Smooth muscle cell (in vitro differentiated cells): Measurements from ENCODE around the gene PLA2G4D. TPM values are rescaled to one million over a fixed set of nuclear protein-coding genes. Genes with fewer than 3 reads are reported as not detected.

Source experiments
- DNase-seq: peaks from one replicate; lab custom pipeline; 2025; ENCODE audit not compliant: unreplicated experiment; lab: John Stamatoyannopoulos, UW
- H2AFZ ChIP-seq: fragments of 200-600 bp; sonication (generic); 2 replicates; pipeline ENCODE4 v1.6.0; 2016; ENCODE audit warnings: antibody characterized with exemption, low read depth, mild to moderate bottlenecking
- H3F3A ChIP-seq: fragments of 200-600 bp; sonication (generic); 2 replicates; pipeline ENCODE4 v1.6.0; 2017; ENCODE audit warnings: antibody characterized with exemption, low read depth
- H3K27ac ChIP-seq: fragments of 200-600 bp; sonication (generic); 2 replicates; pipeline ENCODE4 v1.5.1; 2016; ENCODE audit warnings: low read depth, mild to moderate bottlenecking
- H3K27me3 ChIP-seq: fragments of 200-600 bp; sonication (generic); 2 replicates; pipeline ENCODE4 v1.6.1; 2016; ENCODE audit warnings: low read depth, mild to moderate bottlenecking
- H3K36me3 ChIP-seq: fragments of 200-600 bp; sonication (generic); 2 replicates; pipeline ENCODE4 v1.5.1; 2016; ENCODE audit warnings: low read depth
- H3K4me1 ChIP-seq: fragments of 200-600 bp; sonication (generic); 2 replicates; pipeline ENCODE4 v1.5.1; 2016; ENCODE audit warnings: low read depth
- H3K4me2 ChIP-seq: fragments of 200-600 bp; sonication (generic); 2 replicates; pipeline ENCODE4 v1.6.0; 2016; ENCODE audit warnings: mild to moderate bottlenecking
- H3K4me3 ChIP-seq: fragments of 200-600 bp; sonication (generic); 2 replicates; pipeline ENCODE4 v1.5.1; 2016; ENCODE audit warnings: mild to moderate bottlenecking
- H3K79me2 ChIP-seq: fragments of 200-600 bp; sonication (generic); 2 replicates; pipeline ENCODE4 v1.6.0; 2016; ENCODE audit warnings: low read depth, mild to moderate bottlenecking
- H3K9ac ChIP-seq: fragments of 200-600 bp; sonication (generic); 2 replicates; pipeline ENCODE4 v1.6.0; 2016; ENCODE audit warnings: low read depth
- H3K9me3 ChIP-seq: fragments of 200-600 bp; sonication (generic); replicated peaks from 2 replicates; pipeline ENCODE4 v1.5.1; 2016; ENCODE audit warnings: low read depth
- H4K20me1 ChIP-seq: fragments of 200-600 bp; sonication (generic); 2 replicates; pipeline ENCODE4 v1.6.0; 2016; ENCODE audit warnings: low read depth
- CTCF ChIP-seq: fragments of 200-600 bp; sonication (generic); IDR thresholded peaks from 2 replicates; pipeline ENCODE4 v1.5.1; 2017; ENCODE audit warnings: borderline replicate concordance, mild to moderate bottlenecking, antibody characterized with exemption; ENCODE audit not compliant: insufficient read depth, poor library complexity, severe bottlenecking
- WGBS: methylation state at CpG from one replicate; pipeline ENCODE4 v1.1.7; 2016; ENCODE audit warnings: low lambda C conversion rate; 5-methylcytosine and 5-hydroxymethylcytosine counted together
- polyA plus RNA-seq: library from polyadenylated mRNA; unstranded; fragments of >200 nt; fragmentation: Nextera tagmentation; extraction: Ambion mirVana; gene quantifications from 2 replicates; pipeline ENCODE4 v1.2.1, GENCODE V29; 2016
- total RNA-seq: library from RNA; depleted of rRNA; stranded (reverse); fragments of >200 nt; gene quantifications from 2 replicates; pipeline ENCODE4 v1.2.3, GENCODE V29; 2014

The PLA2G4D gene
- total and polyA plus RNA-seq, 2 experiments from 2014 or later, result 0.17 to 0.36 TPM

- no peaks in the 10 kb centered on the region for H3F3A ChIP-seq
- DNase-seq, result no peak
- no peaks in the 10 kb centered on the region for H3K9me3 ChIP-seq
- no peak overlapping the region for H3K27ac ChIP-seq
- no peaks in the 10 kb centered on the region for H3K79me2 ChIP-seq
- H3K4me3 ChIP-seq, result no peak overlapping the region
- TF ChIP-seq CTCF, result no peak
- no peak overlapping the region for H3K9ac ChIP-seq
- WGBS, result 25% methylated on average over 18 of the region's 18 CpGs
- no peaks in the 10 kb centered on the region for H3K36me3 ChIP-seq
- peaks cover 6% of the 10 kb centered on the region for H3K4me1 ChIP-seq
- H3K4me2 ChIP-seq, result no peak overlapping the region
- H4K20me1 ChIP-seq, result no peaks in the 10 kb centered on the region
- H2AFZ ChIP-seq, result no peak overlapping the region
- peaks cover 24% of the 10 kb centered on the region for H3K27me3 ChIP-seq
These were observed 14.0 kb downstream of the PLA2G4D start for GRCh38 chr15:42080186-42080918.

GRCh38 chr15:42079401-42079908, 14.9 kb downstream of the PLA2G4D start:
- Histone ChIP-seq H3K4me3 (no peak overlapping the region), H3K27ac (no peak overlapping the region), H3K79me2 (no peaks in the 10 kb centered on the region), H3K4me2 (no peak overlapping the region), H3K36me3 (no peaks in the 10 kb centered on the region), H3F3A (no peaks in the 10 kb centered on the region), H3K4me1 (peaks cover 6% of the 10 kb centered on the region), H2AFZ (no peak overlapping the region), H3K9me3 (no peaks in the 10 kb centered on the region), H3K9ac (no peak overlapping the region), H3K27me3 (peaks cover 24% of the 10 kb centered on the region), H4K20me1 (no peaks in the 10 kb centered on the region)
- 70% methylated on average over 31 of the region's 31 CpGs for WGBS
- DNase-seq, result no peak
- TF ChIP-seq CTCF, result no peak

GRCh38 chr15:42078903-42079302, 15.5 kb downstream of the PLA2G4D start:
- no peaks in the 10 kb centered on the region for H3K9me3 ChIP-seq
- H3K36me3 ChIP-seq, result no peaks in the 10 kb centered on the region
- H3K4me2 ChIP-seq, result no peak overlapping the region
- 68% methylated on average over 1 of the region's 1 CpG for WGBS
- H4K20me1 ChIP-seq, result no peaks in the 10 kb centered on the region
- H3F3A ChIP-seq, result no peaks in the 10 kb centered on the region
- H3K27ac ChIP-seq, result no peak overlapping the region
- TF ChIP-seq CTCF, result no peak
- H3K27me3 ChIP-seq, result peaks cover 24% of the 10 kb centered on the region
- H3K9ac ChIP-seq, result no peak overlapping the region
- DNase-seq, result no peak
- H3K79me2 ChIP-seq, result no peaks in the 10 kb centered on the region
- peaks cover 6% of the 10 kb centered on the region for H3K4me1 ChIP-seq
- H2AFZ ChIP-seq, result no peak overlapping the region
- no peak overlapping the region for H3K4me3 ChIP-seq

- Histone ChIP-seq H3K9ac (no peak overlapping the region), H3K4me3 (no peak overlapping the region), H3K79me2 (no peaks in the 10 kb centered on the region), H3K27me3 (peaks cover 24% of the 10 kb centered on the region), H2AFZ (no peak overlapping the region), H3F3A (no peaks in the 10 kb centered on the region), H3K4me1 (peaks cover 6% of the 10 kb centered on the region), H3K4me2 (no peak overlapping the region), H3K36me3 (no peaks in the 10 kb centered on the region), H3K9me3 (no peaks in the 10 kb centered on the region), H3K27ac (no peak overlapping the region), H4K20me1 (no peaks in the 10 kb centered on the region)
- 55% methylated on average over 3 of the region's 3 CpGs for WGBS
- DNase-seq, result no peak
- no peak for TF ChIP-seq CTCF
These were observed 16.7 kb downstream of the PLA2G4D start for GRCh38 chr15:42077689-42078088.
